Daoy (cell line): ENCODE data around the gene TRIM17. TPM values are rescaled to one million over a fixed set of nuclear protein-coding genes. Genes with fewer than 3 reads are reported as not detected.

Experiments used
- DNase-seq: peaks from one replicate; pipeline ENCODE4 v3.0.0-alpha.2; 2015; ENCODE audit warnings: low read depth
- total RNA-seq: library from RNA; depleted of rRNA; stranded (reverse); fragments of >200 nt; shearing (Covaris generic); gene quantifications from 2 replicates; pipeline ENCODE4 v1.2.3, GENCODE V29; 2014

TRIM17 gene
- total RNA-seq, 1 experiment from 2014 or later: not detected

DNA sequence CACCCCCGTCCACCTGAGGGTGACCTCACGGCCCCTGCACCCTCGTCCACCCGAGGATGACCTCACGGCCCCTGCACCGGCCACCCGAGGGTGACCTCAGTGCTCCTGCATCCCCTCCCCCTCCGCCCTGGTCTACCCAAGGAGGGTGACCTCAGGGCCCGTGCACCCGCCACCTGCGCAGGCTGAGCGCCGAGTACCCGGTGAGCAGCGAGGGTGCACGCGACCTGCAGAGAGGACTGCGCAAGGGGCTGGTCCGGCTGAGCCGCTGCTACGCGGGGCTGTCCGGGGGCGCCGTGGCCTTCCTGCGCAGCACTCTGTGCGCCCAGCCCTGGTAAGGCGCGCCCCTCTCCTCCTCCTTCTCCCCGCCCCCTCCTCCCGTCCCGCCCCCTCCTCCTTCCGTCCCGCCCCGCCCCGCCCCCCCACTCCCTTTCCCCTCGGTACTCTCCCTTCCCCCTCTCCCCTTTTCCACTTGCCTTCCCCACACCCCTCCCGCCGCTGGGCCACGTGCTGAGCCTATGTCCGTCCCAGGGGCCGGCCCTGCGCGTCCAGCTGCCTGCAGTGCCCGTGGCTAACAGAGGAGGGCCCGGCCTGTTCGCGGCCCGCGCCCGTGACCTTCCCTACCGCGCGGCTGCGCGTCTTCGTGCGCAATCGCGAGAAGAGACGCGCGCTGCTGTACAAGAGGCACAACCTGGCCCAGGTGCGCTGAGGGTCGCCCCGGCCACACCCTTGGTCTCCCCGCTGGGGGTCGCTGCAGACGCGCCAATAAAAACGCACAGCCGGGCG lies 38.4 kb downstream of the TRIM17 start:
- DNase-seq: peak; percentile 67

DNA sequence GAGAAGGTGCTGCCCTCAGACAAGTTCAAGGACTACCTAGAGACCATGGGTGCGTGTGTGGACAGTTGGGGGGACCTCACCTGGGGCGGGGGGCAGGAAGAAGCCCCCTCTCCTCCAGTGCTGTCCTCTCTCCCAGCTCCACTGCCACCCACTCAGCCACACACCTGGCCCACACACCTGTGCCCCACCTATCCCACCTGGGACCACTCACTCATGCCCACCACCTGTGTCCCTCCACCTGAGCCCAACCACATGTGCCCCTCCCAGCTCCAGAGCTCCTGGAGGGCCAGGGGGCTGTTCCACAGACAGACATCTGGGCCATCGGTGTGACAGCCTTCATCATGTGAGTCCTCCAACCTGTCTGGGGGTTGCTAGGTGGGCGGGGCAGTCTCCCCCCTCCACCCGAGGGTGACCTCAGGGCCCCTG lies 39.0 kb downstream of the TRIM17 start:
- no peak for DNase-seq

DNA sequence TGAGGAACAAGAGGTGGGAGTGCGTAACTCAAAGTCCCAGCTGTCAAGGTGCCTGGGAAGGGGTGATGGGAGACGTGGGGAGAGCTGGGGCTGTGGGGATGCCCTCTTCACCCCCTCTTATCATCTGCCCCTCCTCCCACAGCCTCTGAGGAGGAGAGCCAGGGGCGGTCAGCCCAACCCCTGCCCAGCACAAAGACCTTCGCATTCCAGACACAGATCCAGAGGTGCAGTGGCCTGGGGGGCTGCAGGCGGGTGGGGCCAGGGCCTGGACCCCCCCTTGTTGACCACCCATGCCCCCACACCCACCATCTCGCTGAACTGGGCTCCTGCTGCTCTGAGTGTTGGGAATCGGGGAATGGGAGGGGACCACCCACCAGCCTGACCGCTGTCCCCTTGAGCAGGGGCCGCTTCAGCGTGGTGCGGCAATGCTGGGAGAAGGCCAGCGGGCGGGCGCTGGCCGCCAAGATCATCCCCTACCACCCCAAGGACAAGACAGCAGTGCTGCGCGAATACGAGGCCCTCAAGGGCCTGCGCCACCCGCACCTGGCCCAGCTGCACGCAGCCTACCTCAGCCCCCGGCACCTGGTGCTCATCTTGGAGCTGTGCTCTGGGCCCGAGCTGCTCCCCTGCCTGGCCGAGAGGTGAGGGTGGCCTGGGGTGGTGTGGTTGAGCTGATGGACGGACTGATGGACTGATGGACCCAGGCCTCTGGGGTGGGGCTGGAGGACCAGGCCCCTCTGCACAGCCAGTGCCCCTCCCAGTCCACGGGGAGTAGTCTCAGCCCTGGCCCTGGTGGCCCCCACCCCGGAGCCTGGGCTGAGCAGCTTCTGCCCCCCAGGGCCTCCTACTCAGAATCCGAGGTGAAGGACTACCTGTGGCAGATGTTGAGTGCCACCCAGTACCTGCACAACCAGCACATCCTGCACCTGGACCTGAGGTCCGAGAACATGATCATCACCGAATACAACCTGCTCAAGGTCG lies 39.7 kb downstream of the TRIM17 start:
- DNase-seq: no peak

DNA sequence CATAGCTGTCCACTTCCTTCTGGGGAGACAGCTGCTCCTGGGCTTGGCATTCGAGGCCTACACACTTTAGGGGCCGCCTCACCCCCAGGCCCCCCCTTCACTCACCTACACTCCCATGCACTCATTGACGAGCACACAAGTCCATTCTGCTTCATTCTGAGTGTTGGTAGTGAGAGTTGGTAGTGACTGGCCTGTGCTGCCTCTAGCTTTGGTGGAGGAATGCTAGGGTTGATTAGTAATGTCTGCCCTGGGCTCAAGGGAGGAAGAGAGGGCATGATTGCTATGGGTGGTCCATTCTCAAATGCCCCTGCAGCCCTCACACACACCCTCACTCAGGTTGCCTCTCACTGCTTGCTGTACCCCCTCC lies 40.4 kb downstream of the TRIM17 start:
- DNase-seq: no peak

DNA sequence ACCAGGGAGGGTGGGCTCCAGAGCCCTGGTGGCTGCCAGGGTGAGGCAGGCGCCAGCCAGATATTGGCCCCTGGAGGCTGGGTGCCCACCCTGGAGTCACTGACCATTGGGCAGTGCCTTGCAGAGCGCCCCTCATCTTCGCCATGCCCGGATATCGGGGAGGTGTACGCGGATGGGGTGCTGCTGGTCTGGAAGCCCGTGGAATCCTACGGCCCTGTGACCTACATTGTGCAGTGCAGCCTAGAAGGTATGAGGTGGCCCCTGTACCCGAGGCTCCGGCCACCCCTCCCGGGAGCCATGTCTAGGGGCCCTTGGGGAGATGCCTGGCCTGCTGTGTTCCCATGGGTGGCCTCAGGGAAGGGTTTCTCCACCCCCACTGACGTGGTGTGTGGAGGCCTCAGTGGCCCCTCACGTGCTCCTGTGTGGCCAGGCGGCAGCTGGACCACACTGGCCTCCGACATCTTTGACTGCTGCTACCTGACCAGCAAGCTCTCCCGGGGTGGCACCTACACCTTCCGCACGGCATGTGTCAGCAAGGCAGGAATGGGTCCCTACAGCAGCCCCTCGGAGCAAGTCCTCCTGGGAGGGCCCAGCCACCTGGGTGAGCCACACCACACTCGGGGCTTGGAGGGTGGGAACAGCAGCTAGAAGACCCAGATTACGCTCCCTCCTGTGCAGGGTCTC lies 40.9 kb downstream of the TRIM17 start:
- no peak for DNase-seq

DNA sequence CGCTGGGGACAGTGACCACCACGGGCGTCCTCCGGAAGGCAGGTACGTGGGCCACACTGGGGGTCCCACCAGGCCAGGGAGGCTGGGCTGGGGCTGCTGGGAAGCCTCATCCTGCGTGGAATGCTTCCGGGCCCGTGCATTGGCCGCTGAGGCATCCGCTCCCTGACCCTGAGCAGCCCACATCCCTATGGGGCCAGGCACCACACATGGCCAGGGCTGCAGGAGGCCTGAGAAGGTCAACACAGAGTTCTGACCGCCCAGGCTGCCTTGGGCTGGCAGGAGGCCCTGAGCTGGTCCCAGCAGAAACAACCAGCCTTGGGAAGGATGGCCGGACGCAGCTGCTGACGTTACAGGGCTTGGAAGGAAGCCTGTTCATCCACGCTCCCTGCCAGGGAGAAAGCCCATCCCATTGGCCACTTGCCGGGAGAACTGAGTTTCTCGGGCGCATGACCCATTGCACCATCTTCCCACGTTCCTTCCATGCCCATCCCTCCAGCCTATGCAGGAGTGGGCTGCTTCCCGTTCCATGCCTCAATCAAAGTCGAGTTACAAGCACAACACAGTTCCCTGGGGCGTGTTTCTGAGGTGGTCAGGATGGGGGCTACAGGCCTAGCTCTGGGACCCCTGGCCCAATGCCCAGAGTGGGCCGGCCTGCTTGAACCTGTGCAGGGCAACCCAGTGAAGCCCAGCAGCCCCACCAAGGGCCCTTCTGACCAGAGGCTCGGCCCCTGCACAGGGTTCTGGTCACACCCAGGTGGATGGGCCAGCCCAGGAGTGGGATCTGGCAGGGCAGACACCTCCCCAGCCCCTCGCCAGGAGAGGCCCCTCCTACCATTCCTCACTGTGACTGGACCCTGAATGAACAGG lies 41.7 kb downstream of the TRIM17 start:
- peak; percentile 29 for DNase-seq

DNA sequence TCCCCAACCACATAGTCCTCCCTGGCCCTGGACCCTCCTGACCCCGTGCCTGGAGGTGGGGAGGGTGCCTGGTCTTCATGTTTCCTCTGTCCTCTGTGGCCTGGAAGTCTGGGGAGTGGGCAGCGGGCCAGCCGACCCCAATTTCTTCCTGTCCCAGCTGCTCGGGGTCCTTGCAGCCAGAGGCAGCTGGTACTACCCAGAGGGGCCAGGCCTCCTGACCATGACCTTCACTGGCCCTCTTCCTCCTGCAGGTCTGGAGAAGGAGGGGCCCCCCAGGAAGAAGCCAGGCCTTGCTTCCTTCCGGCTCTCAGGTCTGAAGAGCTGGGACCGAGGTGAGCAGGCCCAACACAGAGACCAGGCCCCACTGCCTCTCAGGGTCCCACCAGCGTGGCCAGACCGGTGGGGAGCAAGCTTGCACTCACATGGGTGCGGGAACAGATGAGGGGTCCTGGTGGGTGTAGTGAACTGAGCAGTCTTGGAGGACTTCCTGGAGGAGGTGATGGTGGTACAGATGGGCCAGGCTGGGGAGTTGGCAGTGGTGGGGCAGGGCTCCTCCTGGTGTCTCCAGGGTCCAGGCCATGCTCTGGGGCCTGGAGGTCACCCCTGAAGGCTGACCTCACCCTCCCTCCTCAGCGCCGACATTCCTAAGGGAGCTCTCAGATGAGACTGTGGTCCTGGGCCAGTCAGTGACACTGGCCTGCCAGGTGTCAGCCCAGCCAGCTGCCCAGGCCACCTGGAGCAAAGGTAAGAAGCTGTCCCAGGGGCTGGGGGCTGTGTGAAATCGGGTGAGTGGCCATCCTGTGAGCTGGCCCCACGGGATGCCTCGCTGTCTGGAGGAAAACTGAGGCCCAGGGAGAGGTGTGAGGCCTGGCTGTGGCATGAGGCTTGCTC lies 42.7 kb downstream of the TRIM17 start:
- DNase-seq: no peak

DNA sequence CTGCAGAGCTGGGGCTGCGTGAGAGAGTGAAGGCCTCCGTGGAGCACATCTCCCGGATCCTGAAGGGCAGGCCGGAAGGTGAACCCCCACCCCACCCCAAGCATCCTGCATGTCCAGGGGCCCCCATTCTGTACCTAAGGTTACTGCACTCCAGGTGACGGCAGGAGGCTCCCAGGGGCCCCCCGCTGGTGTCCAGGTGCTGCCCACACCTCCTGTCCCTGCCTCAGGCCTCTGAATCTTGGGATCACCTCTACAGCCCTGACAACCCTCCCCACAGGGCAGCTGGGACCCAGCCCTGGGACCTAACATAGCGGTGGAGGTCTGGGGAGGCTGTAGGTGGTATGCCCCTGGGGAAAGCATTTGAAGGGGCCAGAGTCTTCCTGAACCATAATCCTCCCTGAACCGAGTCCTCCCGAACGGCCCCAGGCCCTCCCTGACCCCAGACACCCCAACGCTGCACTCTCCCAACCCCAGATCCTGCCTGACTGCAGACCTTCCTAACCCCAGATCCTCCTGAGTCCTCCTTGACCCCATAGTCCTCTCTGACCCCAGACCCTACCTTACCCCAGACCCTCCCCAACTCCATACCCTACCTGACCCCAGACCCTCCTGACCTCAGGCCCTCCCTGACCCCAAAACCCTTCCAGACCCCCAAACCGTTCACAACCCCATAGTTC lies 43.5 kb downstream of the TRIM17 start:
- DNase-seq: no peak

DNA sequence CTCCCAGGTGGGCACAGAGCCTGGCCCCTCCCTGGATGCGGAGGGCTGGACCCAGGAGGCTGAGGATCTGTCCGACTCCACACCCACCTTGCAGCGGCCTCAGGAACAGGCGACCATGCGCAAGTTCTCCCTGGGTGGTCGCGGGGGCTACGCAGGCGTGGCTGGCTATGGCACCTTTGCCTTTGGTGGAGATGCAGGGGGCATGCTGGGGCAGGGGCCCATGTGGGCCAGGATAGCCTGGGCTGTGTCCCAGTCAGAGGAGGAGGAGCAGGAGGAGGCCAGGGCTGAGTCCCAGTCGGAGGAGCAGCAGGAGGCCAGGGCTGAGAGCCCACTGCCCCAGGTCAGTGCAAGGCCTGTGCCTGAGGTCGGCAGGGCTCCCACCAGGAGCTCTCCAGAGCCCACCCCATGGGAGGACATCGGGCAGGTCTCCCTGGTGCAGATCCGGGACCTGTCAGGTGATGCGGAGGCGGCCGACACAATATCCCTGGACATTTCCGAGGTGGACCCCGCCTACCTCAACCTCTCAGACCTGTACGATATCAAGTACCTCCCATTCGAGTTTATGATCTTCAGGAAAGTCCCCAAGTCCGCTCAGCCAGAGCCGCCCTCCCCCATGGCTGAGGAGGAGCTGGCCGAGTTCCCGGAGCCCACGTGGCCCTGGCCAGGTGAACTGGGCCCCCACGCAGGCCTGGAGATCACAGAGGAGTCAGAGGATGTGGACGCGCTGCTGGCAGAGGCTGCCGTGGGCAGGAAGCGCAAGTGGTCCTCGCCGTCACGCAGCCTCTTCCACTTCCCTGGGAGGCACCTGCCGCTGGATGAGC lies 44.3 kb downstream of the TRIM17 start:
- DNase-seq: no peak

DNA sequence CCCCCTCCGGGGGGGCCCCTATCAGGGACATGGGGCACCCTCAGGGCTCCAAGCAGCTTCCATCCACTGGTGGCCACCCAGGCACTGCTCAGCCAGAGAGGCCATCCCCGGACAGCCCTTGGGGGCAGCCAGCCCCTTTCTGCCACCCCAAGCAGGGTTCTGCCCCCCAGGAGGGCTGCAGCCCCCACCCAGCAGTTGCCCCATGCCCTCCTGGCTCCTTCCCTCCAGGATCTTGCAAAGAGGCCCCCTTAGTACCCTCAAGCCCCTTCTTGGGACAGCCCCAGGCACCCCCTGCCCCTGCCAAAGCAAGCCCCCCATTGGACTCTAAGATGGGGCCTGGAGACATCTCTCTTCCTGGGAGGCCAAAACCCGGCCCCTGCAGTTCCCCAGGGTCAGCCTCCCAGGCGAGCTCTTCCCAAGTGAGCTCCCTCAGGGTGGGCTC lies 44.9 kb downstream of the TRIM17 start:
- DNase-seq: no peak

DNA sequence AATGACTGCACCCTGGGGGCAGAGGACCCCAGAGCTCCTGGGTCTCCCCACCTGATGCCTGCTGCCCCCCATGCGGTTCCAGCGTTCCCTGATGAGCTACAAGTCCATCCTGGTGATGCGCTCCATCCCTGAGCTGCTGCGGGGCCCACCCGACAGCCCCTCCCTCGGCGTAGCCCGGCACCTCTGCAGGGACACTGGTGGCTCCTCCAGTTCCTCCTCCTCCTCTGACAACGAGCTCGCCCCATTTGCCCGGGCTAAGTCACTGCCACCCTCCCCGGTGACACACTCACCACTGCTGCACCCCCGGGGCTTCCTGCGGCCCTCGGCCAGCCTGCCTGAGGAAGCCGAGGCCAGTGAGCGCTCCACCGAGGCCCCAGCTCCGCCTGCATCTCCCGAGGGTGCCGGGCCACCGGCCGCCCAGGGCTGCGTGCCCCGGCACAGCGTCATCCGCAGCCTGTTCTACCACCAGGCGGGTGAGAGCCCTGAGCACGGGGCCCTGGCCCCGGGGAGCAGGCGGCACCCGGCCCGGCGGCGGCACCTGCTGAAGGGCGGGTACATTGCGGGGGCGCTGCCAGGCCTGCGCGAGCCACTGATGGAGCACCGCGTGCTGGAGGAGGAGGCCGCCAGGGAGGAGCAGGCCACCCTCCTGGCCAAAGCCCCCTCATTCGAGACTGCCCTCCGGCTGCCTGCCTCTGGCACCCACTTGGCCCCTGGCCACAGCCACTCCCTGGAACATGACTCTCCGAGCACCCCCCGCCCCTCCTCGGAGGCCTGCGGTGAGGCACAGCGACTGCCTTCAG lies 45.5 kb downstream of the TRIM17 start:
- DNase-seq: peak; percentile 39

DNA sequence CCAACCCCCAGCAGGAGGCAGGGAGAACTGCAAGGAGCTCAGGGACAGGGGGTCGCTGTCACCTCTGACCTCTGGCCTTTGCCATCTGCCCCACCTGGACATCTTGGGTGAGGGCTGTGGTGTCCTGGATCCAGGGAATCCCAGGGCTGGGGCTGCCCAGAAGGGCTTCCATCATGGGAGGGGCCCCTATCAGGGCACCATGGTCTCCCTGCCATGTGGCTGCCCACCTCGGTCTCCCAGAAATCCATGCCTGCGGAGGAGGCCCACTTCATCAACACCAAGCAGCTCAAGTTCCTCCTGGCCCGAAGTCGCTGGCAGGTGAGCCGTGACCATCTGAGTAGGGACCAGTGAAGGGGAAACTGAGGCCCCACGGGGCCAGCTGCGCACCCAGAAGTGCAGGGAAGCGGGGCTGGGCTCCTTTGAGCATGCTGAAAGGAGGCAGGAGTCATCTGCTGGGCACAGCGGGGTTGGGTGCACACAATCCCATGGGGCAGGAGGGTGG lies 46.2 kb downstream of the TRIM17 start:
- DNase-seq: no peak

DNA sequence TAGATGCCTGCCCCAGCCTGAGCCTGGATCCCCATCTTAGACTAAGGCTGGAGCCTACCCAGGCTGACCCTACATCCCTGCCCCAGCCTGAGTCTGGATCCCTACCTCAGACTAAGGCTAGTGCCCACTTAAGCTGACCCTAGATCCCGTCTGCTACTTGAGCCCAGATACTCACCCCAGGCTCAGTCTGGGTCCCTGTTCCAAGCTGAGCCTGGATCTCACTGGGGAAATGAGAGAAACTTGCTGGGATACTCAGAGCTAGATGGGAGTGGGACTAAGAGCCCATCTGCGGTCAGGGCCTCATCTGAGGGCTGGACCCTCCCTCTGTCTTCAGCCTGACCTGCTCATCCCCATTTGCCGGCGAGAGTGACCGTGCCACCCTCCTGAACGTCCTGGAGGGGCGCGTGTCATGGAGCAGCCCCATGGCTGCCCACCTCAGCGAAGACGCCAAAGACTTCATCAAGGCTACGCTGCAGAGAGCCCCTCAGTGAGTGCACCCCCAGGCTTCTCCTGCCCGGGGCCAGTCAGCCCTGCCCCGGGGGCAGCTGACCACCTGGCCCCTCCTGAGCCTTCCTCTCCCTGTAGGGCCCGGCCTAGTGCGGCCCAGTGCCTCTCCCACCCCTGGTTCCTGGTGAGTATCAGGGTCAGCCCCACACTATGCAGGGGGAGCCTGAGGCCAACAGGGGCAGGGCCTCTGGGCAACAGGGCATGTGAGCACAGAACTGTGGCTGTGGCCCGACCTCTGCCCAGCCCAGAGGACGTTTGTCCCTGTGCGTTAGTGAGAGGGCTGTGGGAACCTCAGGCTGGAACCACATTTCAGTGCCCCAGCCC lies 46.8 kb downstream of the TRIM17 start:
- no peak for DNase-seq

DNA sequence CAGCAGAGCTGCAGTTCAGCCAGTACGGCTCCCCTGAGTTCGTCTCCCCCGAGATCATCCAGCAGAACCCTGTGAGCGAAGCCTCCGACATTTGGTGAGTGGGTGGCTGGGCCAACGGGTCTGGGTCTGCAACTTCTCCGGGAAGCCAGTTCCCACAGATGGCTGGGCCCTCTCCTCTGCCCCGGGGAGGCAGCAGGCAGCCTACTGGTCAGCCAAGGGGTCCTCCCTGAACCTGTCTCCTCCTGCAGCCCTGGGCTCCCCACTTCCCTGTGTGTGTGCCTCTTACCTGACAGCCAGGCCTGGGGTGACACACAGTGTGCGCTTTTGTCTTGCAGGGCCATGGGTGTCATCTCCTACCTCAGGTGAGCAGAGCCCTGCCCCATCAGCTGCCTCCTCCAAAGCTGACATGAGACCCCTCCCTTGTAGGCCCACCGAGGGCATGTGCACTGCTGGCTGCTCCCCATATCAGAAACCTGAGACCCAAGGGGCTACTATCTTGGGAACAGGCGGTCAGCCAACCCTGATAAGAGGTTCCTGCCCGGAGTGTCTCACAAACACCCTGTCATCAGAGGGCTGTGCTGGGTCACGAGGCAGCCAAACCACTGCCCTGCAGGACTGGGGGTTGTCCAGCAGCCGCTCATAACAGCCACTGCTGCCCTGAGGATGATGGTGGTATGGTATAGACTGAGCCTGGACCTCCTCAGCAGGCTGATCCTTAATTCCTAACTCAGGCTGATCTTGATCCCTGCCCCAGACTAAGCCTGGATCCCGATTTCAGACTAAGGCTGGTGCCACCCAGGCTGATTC lies 47.7 kb downstream of the TRIM17 start:
- DNase-seq: no peak
